SK-N-SH (cell line): ENCODE results near the gene ZAP70. TPM values are rescaled to one million over a fixed set of nuclear protein-coding genes. Genes with fewer than 3 reads are reported as not detected.

ENCODE experiments used
- CTCF ChIA-PET: fragments of 300-600, 350-600 bp; formaldehyde crosslinking; extraction: SDS; loops from one replicate; lab custom pipeline; 2021; lab: Yijun Ruan, JAX
- POLR2A ChIA-PET: fragments of 350-600 bp; sonication (Branson Sonifier 250); formaldehyde crosslinking; extraction: SDS; loops from one replicate; lab custom pipeline; 2020; ENCODE audit warnings: antibody characterized with exemption, inconsistent platforms; lab: Yijun Ruan, JAX
- DNase-seq: peaks from one replicate; pipeline ENCODE4 v3.0.0; 2012
- H2AFZ ChIP-seq: fragments of 200-600 bp; sonication (generic); 2 replicates; pipeline ENCODE4 v1.8.1; 2016; ENCODE audit warnings: antibody characterized with exemption, mild to moderate bottlenecking, low read depth
- H3F3A ChIP-seq: fragments of 200-600 bp; sonication (generic); replicated peaks from 2 replicates; pipeline ENCODE3; 2016; ENCODE audit warnings: antibody characterized with exemption, mild to moderate bottlenecking; ENCODE audit not compliant: insufficient read depth
- H3K27ac ChIP-seq, 2 experiments: fragments of 200-500 bp in 1 of 2; fragments of 200-600 bp in 1 of 2; sonication (Bioruptor generic) in 1 of 2; sonication (generic), shearing (Covaris generic) in 1 of 2; 2 replicates each; pipeline versions ENCODE4 v1.5.1 to v1.6.1; 2014 to 2016; ENCODE audit warnings: low read depth in 2 of 2, inconsistent platforms in 1 of 2, low read length in 1 of 2, mild to moderate bottlenecking in 1 of 2, mixed read lengths in 1 of 2
- H3K27me3 ChIP-seq: fragments of 200-600 bp; sonication (generic), shearing (Covaris generic); 2 replicates; pipeline ENCODE4 v1.6.1; 2016; ENCODE audit warnings: mixed run types; ENCODE audit not compliant: insufficient read depth
- H3K36me3 ChIP-seq, 2 experiments: fragments of 200-500 bp in 1 of 2; fragments of 200-600 bp in 1 of 2; sonication (Bioruptor generic) in 1 of 2; sonication (generic) in 1 of 2; replicated peaks in 1 of 2; 2 replicates each; pipeline versions ENCODE3 to v1.5.1; 2014 to 2016; ENCODE audit warnings: low read length in 1 of 2, mild to moderate bottlenecking in 1 of 2; ENCODE audit not compliant: insufficient read depth in 2 of 2, control insufficient read depth in 1 of 2
- H3K4me1 ChIP-seq, 2 experiments: fragments of 200-500 bp in 1 of 2; fragments of 200-600 bp in 1 of 2; sonication (Bioruptor generic) in 1 of 2; sonication (generic), shearing (Covaris generic) in 1 of 2; 2 replicates each; pipeline versions ENCODE4 v1.5.1 to v1.6.1; 2014 to 2016; ENCODE audit warnings: low read depth in 1 of 2, low read length in 1 of 2, mixed run types in 1 of 2; ENCODE audit not compliant: insufficient read depth in 2 of 2, control insufficient read depth in 1 of 2
- H3K4me2 ChIP-seq: fragments of 200-600 bp; sonication (generic), shearing (Covaris generic); 2 replicates; pipeline ENCODE4 v1.6.1; 2017; ENCODE audit warnings: mixed run types
- H3K4me3 ChIP-seq, 2 experiments: fragments of 200-500 bp in 1 of 2; fragments of 200-600 bp in 1 of 2; sonication (Bioruptor generic) in 1 of 2; sonication (generic), shearing (Covaris generic) in 1 of 2; 2 replicates each; pipeline versions ENCODE4 v1.5.1 to v1.8.1; 2014 to 2016; ENCODE audit warnings: low read depth in 2 of 2, inconsistent platforms in 1 of 2, low read length in 1 of 2, mild to moderate bottlenecking in 1 of 2, mixed read lengths in 1 of 2, moderate library complexity in 1 of 2
- H3K79me2 ChIP-seq: fragments of 200-600 bp; sonication (generic); 2 replicates; pipeline ENCODE4 v1.8.1; 2017; ENCODE audit warnings: mild to moderate bottlenecking; ENCODE audit not compliant: insufficient read depth
- H3K9ac ChIP-seq: fragments of 200-600 bp; sonication (generic); 2 replicates; pipeline ENCODE4 v1.6.1; 2017; ENCODE audit warnings: mixed run types
- H3K9me2 ChIP-seq: fragments of 200-600 bp; sonication (generic); 2 replicates; pipeline ENCODE4 v1.6.1; 2017; ENCODE audit warnings: mixed run types
- H3K9me3 ChIP-seq: fragments of 200-600 bp; sonication (generic); 2 replicates; pipeline ENCODE4 v1.6.1; 2017; ENCODE audit warnings: mixed run types, mild to moderate bottlenecking, moderate library complexity
- H4K20me1 ChIP-seq: fragments of 200-600 bp; sonication (generic); 2 replicates; pipeline ENCODE4 v1.6.1; 2017; ENCODE audit warnings: mild to moderate bottlenecking, mixed run types; ENCODE audit not compliant: insufficient read depth
- ELF1 ChIP-seq: IDR thresholded peaks from 2 replicates; pipeline ENCODE4 v1.4.0; 2012
- EZH2phosphoT487 ChIP-seq: fragments of 200-600 bp; sonication (generic); IDR thresholded peaks from 2 replicates; pipeline ENCODE4 v1.6.1; 2017; ENCODE audit warnings: low read depth, mixed run types, mild to moderate bottlenecking, antibody characterized with exemption, moderate library complexity, borderline replicate concordance
- FOSL2 ChIP-seq: IDR thresholded peaks from 2 replicates; pipeline ENCODE4 v1.4.0; 2012; ENCODE audit warnings: low read depth, mild to moderate bottlenecking, moderate library complexity, borderline replicate concordance
- FOXJ3 ChIP-seq: sonication (generic); formaldehyde crosslinking; IDR thresholded peaks from 2 replicates; pipeline ENCODE4 v1.5.1; 2020; ENCODE audit warnings: mild to moderate bottlenecking, missing genetic modification reagents
- GABPA ChIP-seq: IDR thresholded peaks from 2 replicates; pipeline ENCODE4 v1.4.0; 2012; ENCODE audit warnings: low read depth, mild to moderate bottlenecking
- GATA2 ChIP-seq: sonication (generic); formaldehyde crosslinking; IDR thresholded peaks from 2 replicates; pipeline ENCODE4 v1.5.0; 2020; ENCODE audit warnings: mild to moderate bottlenecking, missing genetic modification reagents
- MXI1 ChIP-seq: IDR thresholded peaks from 2 replicates; pipeline ENCODE4 v1.6.1; 2012; ENCODE audit warnings: mild to moderate bottlenecking, low read depth, low read length, improper control_type of control experiment
- NRF1 ChIP-seq: IDR thresholded peaks from 2 replicates; pipeline ENCODE4 v1.6.1; 2012; ENCODE audit warnings: low read depth, mild to moderate bottlenecking, low read length
- POLR2AphosphoS5 ChIP-seq: IDR thresholded peaks from 2 replicates; pipeline ENCODE4 v1.6.1; 2012; ENCODE audit warnings: low read depth, low read length
- RCOR1 ChIP-seq: fragments of 150-350 bp; IDR thresholded peaks from 2 replicates; pipeline ENCODE4 v1.6.1; 2017; ENCODE audit warnings: antibody characterized with exemption, low read length
- SIN3A ChIP-seq: IDR thresholded peaks from 2 replicates; pipeline ENCODE4 v1.6.1; 2012; ENCODE audit warnings: low read depth, mild to moderate bottlenecking, low read length, moderate library complexity, borderline replicate concordance
- SMC3 ChIP-seq: IDR thresholded peaks from 2 replicates; pipeline ENCODE4 v1.6.1; 2012; ENCODE audit warnings: low read depth, low read length, improper control_type of control experiment
- TCF12 ChIP-seq: IDR thresholded peaks from 2 replicates; pipeline ENCODE4 v1.4.0; 2012
- WGBS: methylation state at CpG from one replicate; pipeline ENCODE4 v1.1.6; 2017; ENCODE audit warnings: low lambda C conversion rate; 5-methylcytosine and 5-hydroxymethylcytosine counted together
- polyA plus RNA-seq, 3 experiments: library from polyadenylated mRNA; depleted of rRNA; stranded (reverse); fragments of >200 nt; gene quantifications; 2 replicates each; pipeline ENCODE4 v1.2.3, GENCODE V29; 2012
- TF ChIP-seq, protein P1 (sequence below): fragments of 150-350 bp; IDR thresholded peaks from 2 replicates; pipeline ENCODE4 v1.6.1; 2017; ENCODE audit warnings: antibody characterized with exemption, low read length, low read depth, borderline replicate concordance
- TF ChIP-seq, protein P2 (sequence below): IDR thresholded peaks from 2 replicates; pipeline ENCODE4 v1.6.1; 2012; ENCODE audit warnings: mild to moderate bottlenecking, low read depth, low read length, moderate library complexity

The ZAP70 gene
- polyA plus RNA-seq, 1 of the 3 experiments (the other 2 are of a cell fraction): 0.05 TPM

GRCh38 chr2:97707362-97708047 lies 5.9 kb upstream of the ZAP70 start:
- H3K4me3 ChIP-seq: no peak overlapping the region
- no peak overlapping the region for H3K27ac ChIP-seq
- no peaks in the 10 kb centered on the region for H3K9me3 ChIP-seq
- H3K4me1 ChIP-seq: peaks cover 0 to 5% of the 10 kb centered on the region in 2 experiments; a peak in 1 of 4 replicates
- no peaks in the 10 kb centered on the region for H3K79me2 ChIP-seq
- CTCF ChIA-PET: interaction anchor here (1.0 to 8.1 kb wide), 4 partner anchors 9 to 677 kb away, joined by 5 to 90 read pairs (median 9); no protein-coding TSS in a partner anchor
- POLR2A ChIA-PET: no interaction called here
- no peak for DNase-seq
- TF ChIP-seq NRF1: no peak
- TF ChIP-seq TCF12: no peak
- TF ChIP-seq GABPA: no peak
- no peak for TF ChIP-seq MXI1
- TF ChIP-seq SMC3: no peak
- no peak for TF ChIP-seq FOSL2
- TF ChIP-seq FOXJ3 (CRISPR knock-in tag): no peak
- no peak for TF ChIP-seq GATA2 (CRISPR knock-in tag)
- TF ChIP-seq SIN3A: no peak
- TF ChIP-seq RCOR1: no peak
- TF ChIP-seq, protein P1, sequence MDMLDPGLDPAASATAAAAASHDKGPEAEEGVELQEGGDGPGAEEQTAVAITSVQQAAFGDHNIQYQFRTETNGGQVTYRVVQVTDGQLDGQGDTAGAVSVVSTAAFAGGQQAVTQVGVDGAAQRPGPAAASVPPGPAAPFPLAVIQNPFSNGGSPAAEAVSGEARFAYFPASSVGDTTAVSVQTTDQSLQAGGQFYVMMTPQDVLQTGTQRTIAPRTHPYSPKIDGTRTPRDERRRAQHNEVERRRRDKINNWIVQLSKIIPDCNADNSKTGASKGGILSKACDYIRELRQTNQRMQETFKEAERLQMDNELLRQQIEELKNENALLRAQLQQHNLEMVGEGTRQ: no peak
- TF ChIP-seq, protein P2, sequence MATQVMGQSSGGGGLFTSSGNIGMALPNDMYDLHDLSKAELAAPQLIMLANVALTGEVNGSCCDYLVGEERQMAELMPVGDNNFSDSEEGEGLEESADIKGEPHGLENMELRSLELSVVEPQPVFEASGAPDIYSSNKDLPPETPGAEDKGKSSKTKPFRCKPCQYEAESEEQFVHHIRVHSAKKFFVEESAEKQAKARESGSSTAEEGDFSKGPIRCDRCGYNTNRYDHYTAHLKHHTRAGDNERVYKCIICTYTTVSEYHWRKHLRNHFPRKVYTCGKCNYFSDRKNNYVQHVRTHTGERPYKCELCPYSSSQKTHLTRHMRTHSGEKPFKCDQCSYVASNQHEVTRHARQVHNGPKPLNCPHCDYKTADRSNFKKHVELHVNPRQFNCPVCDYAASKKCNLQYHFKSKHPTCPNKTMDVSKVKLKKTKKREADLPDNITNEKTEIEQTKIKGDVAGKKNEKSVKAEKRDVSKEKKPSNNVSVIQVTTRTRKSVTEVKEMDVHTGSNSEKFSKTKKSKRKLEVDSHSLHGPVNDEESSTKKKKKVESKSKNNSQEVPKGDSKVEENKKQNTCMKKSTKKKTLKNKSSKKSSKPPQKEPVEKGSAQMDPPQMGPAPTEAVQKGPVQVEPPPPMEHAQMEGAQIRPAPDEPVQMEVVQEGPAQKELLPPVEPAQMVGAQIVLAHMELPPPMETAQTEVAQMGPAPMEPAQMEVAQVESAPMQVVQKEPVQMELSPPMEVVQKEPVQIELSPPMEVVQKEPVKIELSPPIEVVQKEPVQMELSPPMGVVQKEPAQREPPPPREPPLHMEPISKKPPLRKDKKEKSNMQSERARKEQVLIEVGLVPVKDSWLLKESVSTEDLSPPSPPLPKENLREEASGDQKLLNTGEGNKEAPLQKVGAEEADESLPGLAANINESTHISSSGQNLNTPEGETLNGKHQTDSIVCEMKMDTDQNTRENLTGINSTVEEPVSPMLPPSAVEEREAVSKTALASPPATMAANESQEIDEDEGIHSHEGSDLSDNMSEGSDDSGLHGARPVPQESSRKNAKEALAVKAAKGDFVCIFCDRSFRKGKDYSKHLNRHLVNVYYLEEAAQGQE: no peak
- TF ChIP-seq ELF1: no peak
- no peak for TF ChIP-seq POLR2AphosphoS5
- no peak for TF ChIP-seq EZH2phosphoT487
- H3K9ac ChIP-seq: no peak overlapping the region
- H3K4me2 ChIP-seq: no peak overlapping the region
- no peaks in the 10 kb centered on the region for H3K36me3 ChIP-seq
- WGBS: 69% methylated on average over 7 of the region's 11 CpGs
- no peaks in the 10 kb centered on the region for H4K20me1 ChIP-seq
- H3K9me2 ChIP-seq: no peaks in the 10 kb centered on the region
- no peaks in the 10 kb centered on the region for H3F3A ChIP-seq
- no peak overlapping the region for H2AFZ ChIP-seq
- no peaks in the 10 kb centered on the region for H3K27me3 ChIP-seq
